OCI-LY3 (cell line): ENCODE results near the gene COL27A1.

Experiments
- H2AFZ ChIP-seq: fragments of 200-600, 300-600 bp; shearing (Covaris generic); 2 replicates; pipeline ENCODE4 v1.6.0; 2014; ENCODE audit warnings: antibody characterized with exemption, low read depth, low read length
- H3K27ac ChIP-seq: fragments of 200-600, 300-600 bp; sonication (generic); 2 replicates; pipeline ENCODE4 v1.5.1; 2014; ENCODE audit warnings: mild to moderate bottlenecking, low read length, moderate library complexity, mixed read lengths
- H3K27me3 ChIP-seq: fragments of 200-600, 300-600 bp; sonication (generic); 2 replicates; pipeline ENCODE4 v1.6.1; 2014; ENCODE audit warnings: low read depth, low read length, mixed read lengths
- H3K36me3 ChIP-seq: fragments of 200-600, 300-600 bp; sonication (generic); replicated peaks from 2 replicates; pipeline ENCODE3; 2014; ENCODE audit warnings: low read depth, low read length, mixed read lengths
- H3K4me1 ChIP-seq: fragments of 300-600, 200-600 bp; sonication (generic); 2 replicates; pipeline ENCODE4 v1.6.1; 2014; ENCODE audit warnings: low read length, mixed read lengths
- H3K4me2 ChIP-seq: fragments of 200-600, 300-600 bp; sonication (generic); 2 replicates; pipeline ENCODE4 v1.6.1; 2014; ENCODE audit warnings: low read length, mixed read lengths
- H3K4me3 ChIP-seq: fragments of 300-600, 200-600 bp; sonication (generic); 2 replicates; pipeline ENCODE4 v1.5.1; 2014; ENCODE audit warnings: antibody characterized with exemption, mild to moderate bottlenecking, low read length, moderate library complexity
- H3K79me2 ChIP-seq: fragments of 300-600, 200-600 bp; shearing (Covaris generic); 2 replicates; pipeline ENCODE4 v1.6.1; 2014; ENCODE audit warnings: mild to moderate bottlenecking, low read length, mixed read lengths
- H3K9ac ChIP-seq: fragments of 300-600, 200-600 bp; shearing (Covaris generic); 2 replicates; pipeline ENCODE4 v1.6.0; 2014; ENCODE audit warnings: mild to moderate bottlenecking, low read length, moderate library complexity
- H3K9me3 ChIP-seq: fragments of 200-600, 300-600 bp; shearing (Covaris generic); 2 replicates; pipeline ENCODE4 v1.6.1; 2014; ENCODE audit warnings: low read length, mixed read lengths; ENCODE audit not compliant: insufficient read depth
- H4K20me1 ChIP-seq: fragments of 200-600, 300-600 bp; sonication (generic); 2 replicates; pipeline ENCODE4 v1.6.1; 2016; ENCODE audit warnings: low read length, mixed read lengths; ENCODE audit not compliant: insufficient read depth
- EZH2phosphoT487 ChIP-seq: fragments of 200-600 bp; shearing (Covaris generic); IDR thresholded peaks from 2 replicates; pipeline ENCODE4 v1.6.1; 2018; ENCODE audit warnings: antibody characterized with exemption, mixed run types, low read depth
- TF ChIP-seq, protein P1 (sequence below): fragments of 200-600, 300-600 bp; sonication (generic); IDR thresholded peaks from 2 replicates; pipeline ENCODE4 v1.5.1; 2014; ENCODE audit warnings: antibody characterized with exemption, low read length, low read depth

The COL27A1 gene

DNA sequence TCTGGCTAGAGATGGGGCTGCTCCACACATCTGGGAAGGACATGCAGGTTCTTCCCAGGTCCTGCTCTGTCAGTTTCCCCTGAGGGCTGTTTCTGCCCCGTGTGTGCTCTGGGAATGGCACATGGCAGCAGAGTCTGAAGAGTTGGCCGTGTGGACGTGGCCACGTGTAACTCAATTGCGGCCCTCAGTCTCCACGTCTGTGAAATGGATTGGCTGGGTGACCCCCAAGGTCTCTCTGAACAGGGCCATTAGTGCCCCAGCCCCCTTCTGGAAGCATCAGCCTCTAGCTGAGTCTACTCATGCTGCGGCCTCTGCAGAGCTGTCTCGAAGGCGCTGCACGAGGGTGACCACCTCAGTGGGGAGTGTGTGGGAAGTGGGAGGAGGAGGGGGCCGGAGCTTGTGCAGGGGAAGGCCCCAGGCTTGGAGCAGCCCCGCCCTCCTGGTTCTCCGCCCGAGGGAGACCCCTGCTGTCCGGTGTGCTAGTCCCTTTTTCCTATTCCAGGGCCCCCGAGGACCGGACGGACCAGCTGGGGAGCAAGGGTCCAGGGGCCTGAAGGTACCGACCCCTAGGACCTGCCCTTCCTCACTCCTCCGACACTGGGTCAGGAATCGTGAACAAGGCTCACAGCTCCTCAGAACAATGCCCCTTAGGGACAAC, 108.6 kb downstream of the COL27A1 start:
- Histone ChIP-seq H2AFZ (no peak overlapping the region), H3K36me3 (no peaks in the 10 kb centered on the region), H3K4me1 (no peaks in the 10 kb centered on the region), H3K4me3 (no peak overlapping the region), H4K20me1 (no peaks in the 10 kb centered on the region), H3K9me3 (no peaks in the 10 kb centered on the region), H3K9ac (no peak overlapping the region), H3K27ac (no peak overlapping the region), H3K4me2 (no peak overlapping the region), H3K27me3 (0 out of 2 replicates have a peak, but pooled peaks cover 9% of the 10 kb centered on the region), H3K79me2 (no peaks in the 10 kb centered on the region)
- TF ChIP-seq, protein P1, sequence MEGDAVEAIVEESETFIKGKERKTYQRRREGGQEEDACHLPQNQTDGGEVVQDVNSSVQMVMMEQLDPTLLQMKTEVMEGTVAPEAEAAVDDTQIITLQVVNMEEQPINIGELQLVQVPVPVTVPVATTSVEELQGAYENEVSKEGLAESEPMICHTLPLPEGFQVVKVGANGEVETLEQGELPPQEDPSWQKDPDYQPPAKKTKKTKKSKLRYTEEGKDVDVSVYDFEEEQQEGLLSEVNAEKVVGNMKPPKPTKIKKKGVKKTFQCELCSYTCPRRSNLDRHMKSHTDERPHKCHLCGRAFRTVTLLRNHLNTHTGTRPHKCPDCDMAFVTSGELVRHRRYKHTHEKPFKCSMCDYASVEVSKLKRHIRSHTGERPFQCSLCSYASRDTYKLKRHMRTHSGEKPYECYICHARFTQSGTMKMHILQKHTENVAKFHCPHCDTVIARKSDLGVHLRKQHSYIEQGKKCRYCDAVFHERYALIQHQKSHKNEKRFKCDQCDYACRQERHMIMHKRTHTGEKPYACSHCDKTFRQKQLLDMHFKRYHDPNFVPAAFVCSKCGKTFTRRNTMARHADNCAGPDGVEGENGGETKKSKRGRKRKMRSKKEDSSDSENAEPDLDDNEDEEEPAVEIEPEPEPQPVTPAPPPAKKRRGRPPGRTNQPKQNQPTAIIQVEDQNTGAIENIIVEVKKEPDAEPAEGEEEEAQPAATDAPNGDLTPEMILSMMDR: 0 out of 2 replicates have a peak, but pooled peaks have one; percentile 9
- no peak for TF ChIP-seq EZH2phosphoT487

DNA sequence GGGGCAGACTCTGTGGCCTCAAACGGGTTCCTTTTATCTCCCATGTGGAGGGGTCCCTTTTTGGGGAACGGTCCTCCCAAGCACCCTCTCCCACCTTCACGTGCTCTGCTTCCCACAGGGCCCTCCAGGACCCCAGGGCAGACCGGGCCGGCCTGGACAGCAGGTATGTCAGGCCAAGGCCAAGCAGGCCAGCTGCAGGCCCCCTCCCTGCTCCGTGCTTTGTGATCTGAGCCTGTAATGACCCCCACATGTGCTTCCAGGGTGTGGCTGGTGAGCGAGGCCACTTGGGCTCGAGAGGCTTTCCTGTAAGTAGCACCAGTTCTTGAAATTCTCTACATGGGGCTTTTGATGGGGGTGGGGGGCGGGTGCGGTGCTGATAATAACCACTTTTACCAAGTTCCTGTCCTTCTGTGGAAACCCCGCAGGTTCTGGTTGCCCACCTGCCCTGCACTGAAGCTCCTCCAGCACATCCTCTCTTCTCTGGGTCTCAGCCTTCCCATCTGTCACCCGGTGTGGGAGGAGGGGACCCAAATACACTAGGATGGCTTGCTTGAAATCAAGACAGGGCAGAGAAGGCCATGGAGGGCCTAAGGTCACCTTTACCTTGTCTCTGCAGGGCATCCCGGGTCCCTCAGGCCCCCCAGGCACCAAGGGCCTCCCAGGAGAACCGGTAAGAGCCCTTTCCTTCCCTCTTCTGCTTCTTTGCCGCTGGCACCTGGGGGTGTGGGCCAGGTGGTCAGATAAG, 109.6 kb downstream of the COL27A1 start:
- Histone ChIP-seq H3K9ac (no peak overlapping the region), H3K27me3 (peaks cover 13% of the 10 kb centered on the region), H3K36me3 (no peaks in the 10 kb centered on the region), H4K20me1 (no peaks in the 10 kb centered on the region), H3K4me1 (no peaks in the 10 kb centered on the region), H3K9me3 (no peaks in the 10 kb centered on the region), H2AFZ (no peak overlapping the region), H3K4me2 (no peak overlapping the region), H3K27ac (no peak overlapping the region), H3K79me2 (no peaks in the 10 kb centered on the region), H3K4me3 (no peak overlapping the region)
- TF ChIP-seq, protein P1: no peak
- TF ChIP-seq EZH2phosphoT487: no peak

DNA sequence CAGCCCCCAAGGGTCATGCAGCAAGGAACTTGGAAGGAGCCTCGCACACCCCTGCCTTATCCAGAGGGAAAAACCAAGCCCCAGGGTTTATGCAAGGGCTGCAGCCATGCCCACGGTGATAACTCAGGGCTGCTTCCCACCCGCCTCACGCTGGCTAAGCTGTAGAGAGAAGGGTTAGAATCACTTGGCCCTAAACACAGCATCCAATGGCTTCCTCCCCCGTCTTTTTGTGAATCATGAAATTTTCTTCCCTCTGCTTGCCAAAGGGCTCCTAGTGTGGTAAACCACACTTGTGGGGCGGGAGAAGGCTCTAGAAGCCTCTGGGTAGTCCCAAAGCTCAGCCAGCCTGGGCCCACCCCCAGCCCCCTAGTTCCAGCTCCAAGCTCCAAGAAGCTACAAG, 111.6 kb downstream of the COL27A1 start:
- Histone ChIP-seq H4K20me1 (no peaks in the 10 kb centered on the region), H3K36me3 (no peaks in the 10 kb centered on the region), H3K4me3 (no peak overlapping the region), H2AFZ (no peak overlapping the region), H3K9me3 (no peaks in the 10 kb centered on the region), H3K79me2 (no peaks in the 10 kb centered on the region), H3K27ac (no peak overlapping the region), H3K27me3 (peaks cover 16% of the 10 kb centered on the region), H3K9ac (no peak overlapping the region), H3K4me1 (no peaks in the 10 kb centered on the region), H3K4me2 (no peak overlapping the region)
- TF ChIP-seq, protein P1: no peak
- no peak for TF ChIP-seq EZH2phosphoT487

DNA sequence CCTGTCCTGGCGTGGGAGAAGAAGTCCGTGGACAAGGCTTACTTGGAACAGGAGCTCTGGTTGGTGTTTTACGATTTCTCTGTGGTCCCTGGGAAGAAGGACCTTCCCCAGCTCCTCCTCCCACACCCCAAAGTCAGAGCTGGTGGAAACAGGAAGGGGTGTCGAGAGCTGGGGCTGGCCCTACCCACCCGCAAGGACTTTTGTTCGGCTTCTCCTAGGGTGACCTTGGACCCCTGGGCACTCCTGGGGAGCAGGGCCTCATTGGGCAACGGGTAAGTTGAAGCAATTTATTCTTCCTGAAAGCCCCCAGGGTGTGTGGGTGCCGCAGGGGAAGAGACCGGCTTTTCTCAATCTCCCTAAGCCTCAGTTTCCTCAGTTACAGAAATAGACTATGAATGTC, 113.7 kb downstream of the COL27A1 start:
- Histone ChIP-seq H3K27me3 (peaks cover 29% of the 10 kb centered on the region), H3K36me3 (no peaks in the 10 kb centered on the region), H2AFZ (no peak overlapping the region), H3K79me2 (no peaks in the 10 kb centered on the region), H3K4me1 (no peaks in the 10 kb centered on the region), H3K4me2 (no peak overlapping the region), H3K9ac (no peak overlapping the region), H3K9me3 (no peaks in the 10 kb centered on the region), H3K27ac (no peak overlapping the region), H4K20me1 (no peaks in the 10 kb centered on the region), H3K4me3 (no peak overlapping the region)
- no peak for TF ChIP-seq EZH2phosphoT487
- TF ChIP-seq, protein P1: no peak
